GM20000 (cell line): ENCODE measurements around the gene SEMA3C.

Experiments used
- DNase-seq: peaks from one replicate; pipeline ENCODE4 v3.0.0; 2012; ENCODE audit warnings: low spot score
- CTCF ChIP-seq: IDR thresholded peaks from 2 replicates; pipeline ENCODE4 v1.5.1; 2012; ENCODE audit warnings: mild to moderate bottlenecking, control low read depth; ENCODE audit errors: extremely low read depth, missing control alignments

SEMA3C gene

GRCh38 chr7:80916770-80917741 is 1.8 kb downstream of the SEMA3C start:
- no peak for DNase-seq
- TF ChIP-seq CTCF = no peak

GRCh38 chr7:80910228-80910627 is 8.6 kb downstream of the SEMA3C start:
- no peak for DNase-seq
- TF ChIP-seq CTCF = no peak

- DNase-seq = no peak
- TF ChIP-seq CTCF = no peak
Observed at GRCh38 chr7:80908360-80908797, 10.5 kb downstream of the SEMA3C start.

GRCh38 chr7:80907612-80908011 is 11.2 kb downstream of the SEMA3C start:
- no peak for DNase-seq
- no peak for TF ChIP-seq CTCF

GRCh38 chr7:80907141-80907601 is 11.7 kb downstream of the SEMA3C start:
- no peak for DNase-seq

GRCh38 chr7:80905334-80905733 is 13.5 kb downstream of the SEMA3C start:
- TF ChIP-seq CTCF = no peak
- DNase-seq = no peak

More at GRCh38 chr7:80907141-80907601, 11.7 kb downstream of the SEMA3C start:
- TF ChIP-seq CTCF = no peak

GRCh38 chr7:80902716-80903308 is 16.0 kb downstream of the SEMA3C start:
- DNase-seq = no peak
- no peak for TF ChIP-seq CTCF
